ENCODE data around the gene IFT20. TPM values are rescaled to one million over a fixed set of nuclear protein-coding genes. Genes with fewer than 3 reads are reported as not detected.
A peak's percentile ranks its signal among the peaks of the same experiment; 100 is the strongest.

The IFT20 gene
- total and polyA plus RNA-seq, 2 donors (not counting 1 experiment from before 2014, with no cell fraction given): 51.4 to 53.7 TPM

DNA sequence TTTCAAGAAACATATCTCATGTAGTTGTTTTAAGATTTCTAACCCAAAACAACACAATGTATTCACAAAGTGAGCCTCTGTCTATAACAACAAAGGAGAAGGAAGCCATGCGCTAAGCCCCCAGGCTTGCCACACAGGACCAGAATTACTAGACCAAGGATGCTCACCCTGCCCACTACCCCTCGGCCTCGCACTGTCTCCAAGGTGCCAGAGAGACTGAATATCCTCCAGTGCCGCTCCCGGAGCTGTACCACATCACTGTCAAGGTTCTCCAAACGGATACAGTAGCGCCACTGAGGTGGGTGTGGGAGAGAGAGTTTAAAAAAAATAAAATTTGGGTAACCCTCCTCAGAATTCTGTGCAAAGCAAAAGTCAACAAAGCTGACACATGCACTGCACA, 15.0 kb upstream of the IFT20 start:
- Histone ChIP-seq H3K4me3 (replicated peaks in 1 of 4; ENCODE audit: control extremely low read depth in 1 of 4, insufficient read depth in 1 of 4, low read depth in 3 of 4, low read length in 4 of 4) (no peak overlapping the region), H3K27ac (ENCODE audit: insufficient read depth, low read length) (no peak overlapping the region), H3K9ac (ENCODE audit: insufficient read depth, low read length) (no peak overlapping the region), H2AFZ (ENCODE audit: low read length) (no peak overlapping the region), H4K20me1 (ENCODE audit: control insufficient read depth, extremely low read depth, insufficient read depth, low read length) (no peaks in the 10 kb centered on the region), H3K9me3 (ENCODE audit: control insufficient read depth, insufficient read depth, low read depth, low read length) (no peaks in the 10 kb centered on the region), H3K4me2 (ENCODE audit: extremely low read depth, insufficient read depth, low read length) (no peak overlapping the region), H3K36me3 (ENCODE audit: control insufficient read depth, insufficient read depth, low read length) (peaks cover 38% of the 10 kb centered on the region), H3K27me3 (ENCODE audit: control insufficient read depth, insufficient read depth, low read length) (no peaks in the 10 kb centered on the region), H3K79me2 (ENCODE audit: control insufficient read depth, insufficient read depth, low read length) (peaks cover 2% of the 10 kb centered on the region), H3K4me1 (ENCODE audit: control insufficient read depth, extremely low read depth, insufficient read depth, low read length) (peaks cover 17% of the 10 kb centered on the region)
- no peak for DNase-seq (ENCODE audit: low read depth in 2 of 2)
- TF ChIP-seq, protein P1, sequence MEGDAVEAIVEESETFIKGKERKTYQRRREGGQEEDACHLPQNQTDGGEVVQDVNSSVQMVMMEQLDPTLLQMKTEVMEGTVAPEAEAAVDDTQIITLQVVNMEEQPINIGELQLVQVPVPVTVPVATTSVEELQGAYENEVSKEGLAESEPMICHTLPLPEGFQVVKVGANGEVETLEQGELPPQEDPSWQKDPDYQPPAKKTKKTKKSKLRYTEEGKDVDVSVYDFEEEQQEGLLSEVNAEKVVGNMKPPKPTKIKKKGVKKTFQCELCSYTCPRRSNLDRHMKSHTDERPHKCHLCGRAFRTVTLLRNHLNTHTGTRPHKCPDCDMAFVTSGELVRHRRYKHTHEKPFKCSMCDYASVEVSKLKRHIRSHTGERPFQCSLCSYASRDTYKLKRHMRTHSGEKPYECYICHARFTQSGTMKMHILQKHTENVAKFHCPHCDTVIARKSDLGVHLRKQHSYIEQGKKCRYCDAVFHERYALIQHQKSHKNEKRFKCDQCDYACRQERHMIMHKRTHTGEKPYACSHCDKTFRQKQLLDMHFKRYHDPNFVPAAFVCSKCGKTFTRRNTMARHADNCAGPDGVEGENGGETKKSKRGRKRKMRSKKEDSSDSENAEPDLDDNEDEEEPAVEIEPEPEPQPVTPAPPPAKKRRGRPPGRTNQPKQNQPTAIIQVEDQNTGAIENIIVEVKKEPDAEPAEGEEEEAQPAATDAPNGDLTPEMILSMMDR (conservative IDR thresholded peaks at IDR 0.05 in 1 of 2, IDR thresholded peaks at IDR 0.05 in 1 of 2; ENCODE audit: low read depth in 1 of 2, low read length in 2 of 2): no peak
- no peak for TF ChIP-seq EZH2 (IDR thresholded peaks at IDR 0.05; ENCODE audit: low read length, missing control alignments)

DNA sequence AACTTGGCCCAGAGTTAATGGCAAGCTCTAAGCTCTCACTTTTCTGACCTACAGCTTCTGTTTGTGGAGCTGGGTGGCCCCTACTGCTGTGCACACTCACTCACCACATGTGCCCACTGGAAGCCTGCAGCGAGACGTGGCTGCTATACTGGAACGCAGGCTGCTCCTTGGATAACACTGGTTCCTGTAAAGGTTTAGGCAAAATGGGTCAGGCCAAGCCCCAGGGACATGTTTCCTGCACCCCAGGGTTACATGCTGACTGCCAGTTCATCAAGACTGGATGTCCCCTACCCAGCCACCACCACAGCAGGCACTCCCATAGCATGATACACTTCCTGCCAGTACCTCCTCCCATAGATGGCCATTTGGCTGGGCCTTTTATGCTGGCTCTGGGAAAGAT, 13.7 kb upstream of the IFT20 start:
- no peak for DNase-seq (ENCODE audit: low read depth in 2 of 2)
- no peaks in the 10 kb centered on the region for H4K20me1 ChIP-seq (ENCODE audit: control insufficient read depth, extremely low read depth, insufficient read depth, low read length)
- H3K9me3 ChIP-seq (ENCODE audit: control insufficient read depth, insufficient read depth, low read depth, low read length): no peaks in the 10 kb centered on the region
- H3K4me2 ChIP-seq (ENCODE audit: extremely low read depth, insufficient read depth, low read length): no peak overlapping the region
- peaks cover 17% of the 10 kb centered on the region for H3K4me1 ChIP-seq (ENCODE audit: control insufficient read depth, extremely low read depth, insufficient read depth, low read length)
- no peaks in the 10 kb centered on the region for H3K79me2 ChIP-seq (ENCODE audit: control insufficient read depth, insufficient read depth, low read length)
- H3K4me3 ChIP-seq (replicated peaks in 1 of 4; ENCODE audit: control extremely low read depth in 1 of 4, insufficient read depth in 1 of 4, low read depth in 3 of 4, low read length in 4 of 4): no peak overlapping the region
- TF ChIP-seq, protein P1 (conservative IDR thresholded peaks at IDR 0.05 in 1 of 2, IDR thresholded peaks at IDR 0.05 in 1 of 2; ENCODE audit: low read depth in 1 of 2, low read length in 2 of 2): no peak
- TF ChIP-seq EZH2 (IDR thresholded peaks at IDR 0.05; ENCODE audit: low read length, missing control alignments): no peak
- H3K27me3 ChIP-seq (ENCODE audit: control insufficient read depth, insufficient read depth, low read length): no peaks in the 10 kb centered on the region
- no peak overlapping the region for H2AFZ ChIP-seq (ENCODE audit: low read length)
- H3K27ac ChIP-seq (ENCODE audit: insufficient read depth, low read length): no peak overlapping the region
- peaks cover 41% of the 10 kb centered on the region for H3K36me3 ChIP-seq (ENCODE audit: control insufficient read depth, insufficient read depth, low read length)
- no peak overlapping the region for H3K9ac ChIP-seq (ENCODE audit: insufficient read depth, low read length)

DNA sequence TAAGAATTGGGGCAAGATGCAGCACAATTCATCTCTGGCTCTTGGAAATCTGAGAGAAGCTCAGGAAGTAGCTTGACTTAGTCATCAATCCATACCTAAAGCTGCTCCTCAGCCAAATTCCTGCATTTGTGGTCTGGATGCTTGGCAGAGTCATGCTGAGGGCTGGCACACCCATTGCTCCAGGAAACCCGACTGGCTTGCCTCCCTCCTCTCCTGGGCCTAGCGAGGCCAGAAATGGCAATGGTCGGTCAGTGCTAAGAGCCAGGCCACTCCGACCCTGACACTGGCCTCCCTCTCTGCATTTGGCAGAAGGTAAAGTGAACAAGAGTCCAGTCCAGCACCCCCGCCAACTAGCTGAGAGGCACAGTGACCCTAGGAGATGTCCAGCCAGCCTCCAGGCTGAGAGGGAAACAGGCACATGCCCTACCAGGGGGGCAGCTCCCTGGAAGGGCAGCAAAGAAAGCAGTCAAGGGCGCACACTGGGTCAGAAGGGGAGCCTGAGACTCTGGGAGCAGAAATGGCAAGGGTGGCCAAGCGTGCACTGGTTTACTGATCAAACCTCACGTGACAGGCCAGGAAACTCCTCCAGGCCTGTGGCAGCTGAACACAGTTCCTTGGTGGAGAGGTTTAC, 12.1 kb upstream of the IFT20 start:
- Histone ChIP-seq H3K27me3 (ENCODE audit: control insufficient read depth, insufficient read depth, low read length) (no peaks in the 10 kb centered on the region), H3K4me2 (ENCODE audit: extremely low read depth, insufficient read depth, low read length) (peak overlapping the region; percentile 26), H3K27ac (ENCODE audit: insufficient read depth, low read length) (peak overlapping the region; percentile 72), H3K36me3 (ENCODE audit: control insufficient read depth, insufficient read depth, low read length) (peaks cover 44% of the 10 kb centered on the region), H3K4me3 (replicated peaks in 1 of 4; ENCODE audit: control extremely low read depth in 1 of 4, insufficient read depth in 1 of 4, low read depth in 3 of 4, low read length in 4 of 4) (no peak overlapping the region), H2AFZ (ENCODE audit: low read length) (no peak overlapping the region), H3K9ac (ENCODE audit: insufficient read depth, low read length) (no peak overlapping the region), H3K9me3 (ENCODE audit: control insufficient read depth, insufficient read depth, low read depth, low read length) (no peaks in the 10 kb centered on the region), H4K20me1 (ENCODE audit: control insufficient read depth, extremely low read depth, insufficient read depth, low read length) (no peaks in the 10 kb centered on the region), H3K4me1 (ENCODE audit: control insufficient read depth, extremely low read depth, insufficient read depth, low read length) (peaks cover 17% of the 10 kb centered on the region), H3K79me2 (ENCODE audit: control insufficient read depth, insufficient read depth, low read length) (no peaks in the 10 kb centered on the region)
- DNase-seq (ENCODE audit: low read depth in 2 of 2): peak; percentile 85 to 97
- TF ChIP-seq, protein P1 (conservative IDR thresholded peaks at IDR 0.05 in 1 of 2, IDR thresholded peaks at IDR 0.05 in 1 of 2; ENCODE audit: low read depth in 1 of 2, low read length in 2 of 2): no peak
- TF ChIP-seq EZH2 (IDR thresholded peaks at IDR 0.05; ENCODE audit: low read length, missing control alignments): no peak

Measured in fibroblast of lung (primary cell).